Hematopoietic multipotent progenitor cell (in vitro differentiated cells): Measurements from ENCODE around the gene CSTB. TPM values are rescaled to one million over a fixed set of nuclear protein-coding genes. Genes with fewer than 3 reads are reported as not detected.

ENCODE experiments used
- DNase-seq, 3 donors: peaks; one replicate each; pipeline ENCODE4 v3.0.0-alpha.2; 2011 to 2015; ENCODE audit warnings: low read depth in 2 of 3, low spot score in 2 of 3
- total RNA-seq: library from RNA; depleted of rRNA; stranded (reverse); fragments of >200 nt; gene quantifications from one replicate; pipeline ENCODE4 v1.2.3, GENCODE V29; 2012

CSTB gene
- total RNA-seq, 1 donor: 7.3 TPM

- no peak for DNase-seq
Observed at GRCh38 chr21:43770066-43770655, 5.9 kb downstream of the CSTB start.

DNA sequence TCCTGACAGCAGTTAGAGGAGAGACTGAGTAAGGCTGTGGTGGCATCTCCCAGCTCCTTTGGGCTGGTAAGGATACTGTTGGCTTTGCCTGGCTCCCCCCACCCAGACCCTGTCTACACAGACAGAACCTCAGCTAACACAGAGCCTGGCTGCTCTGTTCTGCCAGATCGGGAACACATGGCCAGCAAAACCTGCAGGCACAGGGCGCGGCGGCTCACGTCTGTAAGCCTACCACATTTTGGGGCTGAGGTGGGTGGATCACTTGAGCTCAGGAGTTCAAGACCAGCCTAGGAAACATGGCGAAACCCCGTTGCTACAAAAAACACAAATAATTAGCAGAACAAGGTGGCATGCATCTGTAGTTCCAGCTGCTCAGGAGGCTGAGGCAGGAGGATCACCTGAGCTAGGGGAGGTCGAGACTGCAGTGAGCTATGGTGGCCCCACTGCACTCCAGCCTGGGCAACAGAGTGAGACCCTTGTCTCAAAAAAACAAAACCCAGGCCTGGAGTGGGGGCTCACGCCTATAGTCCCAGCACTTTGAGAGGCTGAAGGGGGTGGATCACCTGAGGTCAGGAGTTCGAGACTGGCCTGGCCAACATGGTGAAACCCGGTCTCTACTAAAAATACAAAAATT is 6.7 kb downstream of the CSTB start:
- no peak for DNase-seq

DNA sequence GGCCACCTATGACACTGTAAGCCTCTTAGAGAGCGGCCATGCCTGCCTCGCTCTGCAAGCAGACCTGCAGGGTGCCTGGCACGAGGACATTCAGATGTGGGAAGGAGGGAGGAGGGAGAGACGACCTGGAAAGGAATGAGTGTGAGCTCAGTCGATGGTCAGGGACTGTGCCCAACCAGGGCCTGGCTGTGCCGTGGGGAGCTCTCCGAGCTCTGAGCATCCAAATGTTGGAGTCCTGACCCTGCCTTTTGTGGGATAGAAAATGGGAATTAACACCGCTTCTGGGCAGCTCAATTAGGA is 7.3 kb downstream of the CSTB start:
- no peak for DNase-seq

- DNase-seq: peak in 1 of 3 donors; percentile 36
Observed at GRCh38 chr21:43767984-43768867, 7.9 kb downstream of the CSTB start.

GRCh38 chr21:43767498-43767983 is 8.6 kb downstream of the CSTB start:
- no peak for DNase-seq

- DNase-seq: no peak
Observed at GRCh38 chr21:43766734-43767497, 9.2 kb downstream of the CSTB start.

DNA sequence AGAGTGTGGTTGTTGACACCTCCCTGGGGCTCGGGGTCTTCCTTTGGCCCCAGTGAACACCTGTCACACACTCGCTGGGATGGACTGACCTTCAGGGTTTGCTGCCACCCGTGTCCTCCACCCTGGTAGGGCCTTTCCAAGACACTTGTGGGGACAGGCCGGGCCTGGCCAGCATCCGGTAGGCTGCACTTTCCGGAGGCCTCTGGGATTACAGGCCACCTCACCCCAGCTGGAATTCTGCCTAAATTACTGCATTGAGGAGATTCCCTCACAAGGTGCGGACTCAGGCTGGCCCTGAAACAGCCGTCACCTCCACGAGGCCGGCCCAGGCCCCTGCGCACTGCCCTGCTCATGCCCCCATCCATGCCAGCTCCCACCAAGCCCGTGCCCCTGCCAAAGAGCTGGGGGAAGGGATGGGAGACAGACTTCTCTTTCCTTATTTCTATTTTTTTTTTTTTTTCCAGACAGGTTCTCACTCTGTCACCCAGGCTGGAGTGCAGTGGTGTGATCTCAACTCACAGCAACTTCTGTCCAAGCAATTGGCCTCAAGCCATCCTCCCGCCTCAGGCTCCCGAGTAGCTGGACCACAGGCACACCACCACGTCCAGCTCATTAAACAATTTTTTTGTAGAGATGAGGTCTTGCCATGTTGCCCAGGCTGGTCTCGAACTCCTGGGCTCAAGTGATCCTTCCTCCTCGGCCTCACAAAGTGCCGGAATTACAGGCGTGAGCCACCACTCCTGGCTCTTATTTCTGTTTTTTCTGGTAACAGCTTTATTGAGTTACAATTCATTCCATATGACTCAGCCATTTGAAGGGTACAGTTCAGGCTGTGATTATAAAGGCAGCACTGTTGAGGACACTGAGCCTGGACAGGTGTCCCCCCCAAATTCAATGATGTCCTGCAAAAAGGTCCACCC is 11.3 kb downstream of the CSTB start:
- DNase-seq: no peak

DNA sequence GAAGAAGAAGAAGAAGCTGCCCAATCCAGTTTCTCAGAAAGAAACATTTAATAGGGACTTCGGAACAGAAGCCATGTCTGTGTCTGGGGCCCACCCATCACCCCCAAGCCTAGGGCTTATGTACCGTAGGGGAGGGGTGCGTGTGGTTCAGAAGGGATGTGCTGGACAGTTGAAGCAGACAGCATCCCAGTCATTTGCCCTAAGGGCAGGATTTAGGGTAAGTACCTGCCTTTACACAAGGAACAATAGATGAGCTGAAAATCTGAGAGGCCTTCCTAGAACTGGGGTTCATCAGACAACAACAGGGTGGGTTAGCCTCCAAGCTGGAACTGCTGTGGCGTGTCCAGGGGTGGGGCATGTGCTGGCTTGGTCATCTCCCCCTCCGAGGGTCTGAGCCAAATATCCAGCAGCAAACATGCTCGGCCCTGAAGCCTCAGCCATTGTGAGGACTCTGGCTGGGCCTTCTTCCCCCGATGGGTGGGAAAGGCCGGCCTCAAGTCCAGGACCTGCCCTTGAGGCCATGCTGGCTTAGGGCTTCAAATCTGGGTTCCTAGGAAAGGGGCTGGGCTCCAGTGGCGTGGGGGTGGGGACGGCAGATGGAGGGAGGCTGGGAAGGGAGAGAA is 12.1 kb downstream of the CSTB start:
- no peak for DNase-seq

- no peak for DNase-seq
Observed at GRCh38 chr21:43762303-43763128, 13.6 kb downstream of the CSTB start.

DNA sequence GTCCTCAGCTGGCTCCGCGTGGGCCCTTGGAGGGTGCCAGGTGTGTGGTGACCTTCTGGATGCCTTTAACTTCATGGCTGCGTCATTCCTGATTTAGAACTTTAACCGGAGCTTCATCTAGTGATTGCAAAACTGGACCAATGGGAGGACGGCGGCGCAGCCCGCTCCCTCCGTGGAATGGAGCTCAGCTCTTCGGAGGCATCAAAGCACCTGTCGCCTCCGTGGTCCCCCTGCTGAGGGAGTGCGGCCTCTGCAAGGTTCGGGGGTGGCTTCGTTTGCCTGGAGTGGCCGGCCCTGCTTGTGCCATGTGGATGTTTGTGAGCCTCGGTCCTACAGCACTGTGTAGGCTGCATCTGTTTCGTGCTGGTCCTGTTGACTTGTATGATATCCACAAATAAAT is 14.2 kb downstream of the CSTB start:
- no peak for DNase-seq

DNA sequence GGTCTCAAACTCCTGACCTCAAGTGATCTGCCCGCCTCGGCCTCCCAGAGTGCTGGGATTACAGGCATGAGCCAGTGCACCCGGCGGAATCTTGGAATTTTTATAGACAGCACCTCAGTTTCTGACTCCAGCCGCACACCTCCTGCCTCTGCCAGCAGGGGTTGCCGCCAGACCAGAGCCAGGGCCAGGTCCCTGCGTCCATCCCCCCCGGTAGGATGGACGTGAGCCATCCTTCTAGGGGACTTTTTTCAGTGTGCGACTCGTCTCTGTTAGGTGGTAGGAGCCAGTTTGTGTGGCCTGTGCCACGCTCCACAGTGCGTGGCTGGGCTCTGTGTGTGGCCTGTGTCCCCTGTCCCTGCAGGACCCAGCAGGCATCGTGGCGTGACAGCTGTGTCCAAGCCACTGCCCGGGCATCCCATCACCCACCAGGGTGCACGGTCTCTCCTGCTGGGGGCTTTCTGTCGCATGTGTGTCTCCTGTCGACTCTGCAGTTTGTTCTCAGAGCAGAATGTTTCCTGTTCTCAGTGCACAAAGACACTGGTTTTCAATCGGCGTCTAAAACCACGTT is 15.6 kb downstream of the CSTB start:
- DNase-seq: no peak

- no peak for DNase-seq
Observed at GRCh38 chr21:43759651-43760050, 16.5 kb downstream of the CSTB start.

GRCh38 chr21:43758811-43759210 is 17.3 kb downstream of the CSTB start:
- no peak for DNase-seq

DNA sequence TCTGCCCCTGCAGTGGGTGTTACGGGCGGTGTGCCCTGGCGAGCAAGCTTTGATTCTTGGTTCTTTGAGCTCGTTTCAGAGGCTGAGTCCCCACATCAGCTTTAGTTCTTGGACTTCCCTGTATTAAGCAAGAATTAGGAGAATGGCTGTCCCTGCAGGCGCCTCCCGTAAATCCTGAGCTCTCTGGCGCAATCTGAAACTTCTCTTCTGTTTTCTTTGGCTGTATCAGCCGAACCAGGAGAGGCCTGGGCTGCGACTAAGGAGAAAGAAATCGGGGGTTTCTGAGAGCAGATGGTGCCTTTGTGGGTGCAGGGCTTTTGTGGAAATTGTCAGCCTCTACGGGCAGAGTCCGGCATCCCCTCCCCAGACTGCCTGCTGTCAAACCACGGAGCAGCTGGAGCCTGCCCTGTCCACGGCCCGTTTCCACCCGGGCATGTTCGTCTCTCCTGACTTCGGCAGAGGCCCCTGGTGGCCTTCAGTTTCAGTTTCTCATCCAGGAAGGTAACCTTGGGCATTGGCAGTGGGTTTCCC is 17.9 kb downstream of the CSTB start:
- no peak for DNase-seq

DNA sequence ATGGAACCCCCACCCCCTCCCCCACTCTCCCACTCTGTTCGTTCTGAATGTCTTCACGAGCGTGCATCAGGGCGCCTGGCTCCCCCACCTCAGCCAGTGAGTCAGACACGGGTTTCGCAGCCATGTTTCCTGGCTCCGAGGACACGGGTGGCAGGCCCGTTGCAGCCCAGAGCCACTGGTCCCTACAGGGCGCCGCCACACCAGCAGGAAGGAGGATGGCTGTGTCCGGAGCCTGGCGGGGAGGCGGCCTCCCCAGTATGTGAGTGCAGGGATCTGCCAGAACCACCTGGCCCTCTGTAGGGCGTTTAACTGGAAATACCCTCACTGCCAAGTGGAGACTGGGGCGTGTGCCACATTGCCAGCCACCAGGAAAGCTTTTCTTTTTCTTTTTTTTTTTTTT is 18.5 kb downstream of the CSTB start:
- DNase-seq: no peak

DNA sequence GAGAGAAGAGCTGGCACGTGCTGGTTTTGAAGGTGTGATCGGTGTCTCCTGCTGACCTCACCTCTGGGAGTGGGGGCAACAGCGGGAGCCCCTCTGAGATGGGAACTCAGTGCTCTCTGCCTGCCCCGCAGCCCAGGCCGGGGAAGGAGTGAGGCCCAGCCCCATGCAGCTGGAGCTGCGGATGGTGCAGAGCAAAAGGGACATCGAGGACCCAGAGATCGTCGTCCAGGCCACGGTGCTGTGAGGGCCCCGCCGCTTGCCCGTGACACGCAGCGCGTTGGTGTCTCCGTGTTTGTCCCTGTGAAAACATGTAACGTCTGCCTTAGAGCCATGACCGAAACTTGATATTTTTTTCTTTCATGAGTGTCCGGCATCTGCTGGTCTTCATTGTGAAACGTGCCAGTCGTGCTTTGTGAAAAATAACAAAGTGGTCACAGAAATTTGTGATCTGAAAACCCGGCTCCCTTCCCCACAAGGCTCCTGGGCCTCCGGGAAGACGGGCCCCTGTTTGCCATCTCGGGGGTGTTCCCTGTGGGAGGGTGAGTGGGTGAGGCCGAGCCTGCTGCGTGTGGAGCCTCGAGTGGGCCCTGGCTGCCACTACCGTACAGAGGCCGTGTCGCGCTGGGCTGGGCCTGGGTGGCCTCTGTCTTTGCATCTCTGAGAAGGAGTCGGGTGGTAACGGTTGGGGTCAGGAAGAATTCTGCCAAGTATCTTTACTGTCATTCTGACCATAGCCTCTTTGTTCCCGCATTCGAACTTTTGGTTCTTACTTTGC is 20.1 kb downstream of the CSTB start:
- no peak for DNase-seq
